NCI-H1694 treated with DMSO at 0.1 percent for 48 hours (cell line): Measurements from ENCODE around the gene LPP.

Source experiments
- DNase-seq: peaks from one replicate; lab custom pipeline; 2025; lab: John Stamatoyannopoulos, UW

Gene LPP

DNA sequence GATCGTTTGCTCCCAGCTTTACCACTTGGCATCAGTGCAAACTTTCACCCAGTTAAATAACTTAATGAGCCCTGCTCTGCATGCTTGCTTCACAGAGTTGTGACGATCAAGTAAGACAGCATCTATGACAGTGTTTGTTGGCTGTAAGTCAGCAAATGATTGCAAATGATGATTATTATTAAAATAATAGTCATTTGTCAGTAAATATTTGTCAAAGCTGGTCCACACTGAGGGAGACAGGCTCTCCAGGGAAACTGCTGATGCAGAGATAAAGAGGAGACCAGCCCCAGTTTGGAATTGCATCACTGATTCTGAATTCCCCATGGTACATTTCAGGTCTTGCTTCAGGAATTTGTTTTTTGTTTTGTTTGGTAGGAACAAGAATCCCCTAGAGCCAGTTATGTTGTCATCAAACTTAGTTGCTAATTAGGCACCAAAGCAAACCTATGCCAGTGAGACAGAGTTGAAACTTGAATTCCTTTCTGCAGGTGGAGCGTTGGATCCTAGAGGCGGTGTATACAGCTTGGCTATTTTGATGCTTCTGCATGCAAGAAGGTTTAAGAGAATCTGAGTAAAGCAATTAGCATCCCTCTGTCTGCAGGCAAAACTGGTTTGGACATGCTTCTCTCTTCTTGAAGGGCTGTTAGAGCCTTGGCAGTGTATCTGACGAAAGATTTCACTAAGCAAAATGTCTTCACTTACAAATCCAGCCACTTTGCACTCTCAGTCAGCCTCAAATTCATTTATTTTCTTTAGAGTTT is 679.2 kb downstream of the LPP start:
- DNase-seq: no peak

- DNase-seq: no peak
Measured at GRCh38 chr3:188834349-188834748, 680.4 kb downstream of the LPP start.

GRCh38 chr3:188839187-188839695 is 685.3 kb downstream of the LPP start:
- no peak for DNase-seq

DNA sequence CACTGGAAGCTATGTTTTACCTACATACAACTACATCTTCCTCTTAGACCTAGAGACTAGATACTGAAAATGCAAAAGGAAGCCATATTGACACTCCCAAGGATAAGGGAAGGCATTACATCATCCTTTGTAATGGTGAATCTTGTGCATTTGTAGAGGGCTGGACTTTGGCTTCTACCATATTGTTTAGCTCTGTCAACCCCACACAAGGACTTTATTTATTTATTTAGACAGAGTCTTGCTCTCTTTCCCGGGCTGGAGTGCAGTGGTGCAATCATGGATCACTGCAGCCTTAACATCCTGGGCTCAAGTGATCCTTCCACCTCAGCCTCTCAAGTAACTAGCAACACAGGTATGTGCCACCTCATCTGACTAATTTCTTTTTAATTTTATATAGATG is 686.3 kb downstream of the LPP start:
- no peak for DNase-seq

DNA sequence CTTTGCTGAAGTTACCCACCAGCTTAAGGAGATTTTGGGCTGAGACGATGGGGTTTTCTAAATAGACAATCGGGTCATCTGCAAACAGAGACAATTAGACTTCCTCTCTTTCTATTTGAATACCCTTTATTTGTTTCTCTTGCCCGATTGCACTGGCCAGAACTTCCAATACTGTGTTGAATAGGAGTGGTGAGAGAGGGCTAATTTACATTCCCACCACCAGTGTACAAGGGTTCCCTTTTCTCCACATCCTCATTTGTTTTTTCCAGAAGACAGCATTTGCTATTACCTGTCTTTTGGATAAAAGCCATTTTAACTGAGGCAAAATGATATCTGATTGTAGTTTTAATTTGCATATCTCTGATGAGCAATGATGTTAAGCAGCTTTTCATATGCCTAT is 687.9 kb downstream of the LPP start:
- no peak for DNase-seq

DNA sequence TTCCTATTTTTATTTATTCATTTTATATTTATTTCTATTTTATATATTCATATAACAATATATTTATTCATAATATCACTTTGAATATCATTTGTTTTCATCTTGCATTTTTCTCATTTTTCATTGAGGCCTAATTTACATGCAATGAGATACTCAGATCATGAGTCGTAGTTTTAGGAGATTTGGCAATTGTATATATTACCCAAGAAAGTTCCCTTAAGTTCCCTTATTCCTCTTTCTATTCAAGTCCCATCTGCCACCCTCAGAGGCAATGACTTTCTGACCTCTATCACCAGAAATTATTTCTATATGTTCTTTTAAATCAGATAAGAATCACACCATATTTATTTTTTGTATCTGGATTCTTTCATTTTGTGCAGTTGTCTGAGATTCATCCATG is 688.7 kb downstream of the LPP start:
- DNase-seq: no peak

DNA sequence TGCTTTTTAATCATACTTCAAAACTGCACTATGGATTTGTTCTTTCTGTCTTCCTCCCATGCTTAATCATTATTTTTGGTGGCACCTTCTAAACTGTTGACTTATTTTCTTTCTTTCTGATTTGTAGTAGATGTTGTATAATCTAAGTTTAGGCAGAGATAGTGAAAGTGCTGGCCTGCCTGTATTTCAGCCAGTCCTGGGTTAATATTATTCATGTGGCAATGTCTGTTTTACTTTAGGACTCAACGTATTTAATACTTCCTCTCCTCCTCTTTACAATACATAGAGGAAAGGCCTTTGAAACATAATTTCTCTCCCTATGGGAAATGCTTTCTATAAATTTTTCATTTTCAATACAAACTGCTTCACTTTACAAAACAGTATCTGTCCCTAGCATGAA is 690.1 kb downstream of the LPP start:
- no peak for DNase-seq

GRCh38 chr3:188845514-188845913 is 691.6 kb downstream of the LPP start:
- no peak for DNase-seq

DNA sequence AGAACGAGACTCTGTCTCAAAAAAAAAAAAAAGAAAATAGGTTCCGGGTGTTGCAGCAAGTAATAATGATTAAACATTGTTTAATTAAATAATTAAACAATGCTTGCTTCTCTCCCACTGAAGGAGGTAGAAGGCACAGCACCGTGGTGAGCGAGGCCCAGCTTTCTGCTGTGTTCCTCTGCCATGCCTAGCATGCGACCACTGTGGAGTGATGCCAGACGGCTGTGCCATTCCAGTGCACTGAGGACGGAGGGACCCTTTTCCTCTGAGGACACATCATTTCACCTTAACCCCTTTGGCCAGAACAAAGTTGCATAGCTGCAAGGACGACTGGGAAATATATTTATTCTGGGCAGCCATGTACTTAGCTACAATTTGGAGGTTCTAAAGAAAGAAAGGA is 695.0 kb downstream of the LPP start:
- no peak for DNase-seq

- DNase-seq: no peak
Measured at GRCh38 chr3:188853856-188854771, 700.2 kb downstream of the LPP start.

- DNase-seq: no peak
Measured at GRCh38 chr3:188854772-188855149, 700.8 kb downstream of the LPP start.

GRCh38 chr3:188855675-188856074 is 701.7 kb downstream of the LPP start:
- DNase-seq: no peak

DNA sequence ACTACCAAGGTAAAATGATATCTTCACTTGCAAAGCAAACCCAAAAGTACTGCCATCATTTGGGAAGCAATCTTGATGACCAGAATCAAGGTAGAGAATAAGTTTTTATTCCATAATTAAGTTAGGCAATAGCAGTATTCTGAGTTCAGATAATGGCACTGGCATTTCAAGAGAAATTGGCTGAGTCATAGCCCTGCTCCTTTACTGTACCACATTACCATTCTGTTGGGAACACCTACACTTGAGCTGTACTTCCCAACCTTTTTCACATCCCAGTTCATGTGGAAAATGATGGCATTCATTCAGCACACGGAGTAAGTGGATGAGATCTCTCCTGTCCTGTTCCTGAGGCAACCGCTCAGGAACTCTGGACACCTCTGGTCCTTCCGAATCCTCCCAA is 706.2 kb downstream of the LPP start:
- no peak for DNase-seq

DNA sequence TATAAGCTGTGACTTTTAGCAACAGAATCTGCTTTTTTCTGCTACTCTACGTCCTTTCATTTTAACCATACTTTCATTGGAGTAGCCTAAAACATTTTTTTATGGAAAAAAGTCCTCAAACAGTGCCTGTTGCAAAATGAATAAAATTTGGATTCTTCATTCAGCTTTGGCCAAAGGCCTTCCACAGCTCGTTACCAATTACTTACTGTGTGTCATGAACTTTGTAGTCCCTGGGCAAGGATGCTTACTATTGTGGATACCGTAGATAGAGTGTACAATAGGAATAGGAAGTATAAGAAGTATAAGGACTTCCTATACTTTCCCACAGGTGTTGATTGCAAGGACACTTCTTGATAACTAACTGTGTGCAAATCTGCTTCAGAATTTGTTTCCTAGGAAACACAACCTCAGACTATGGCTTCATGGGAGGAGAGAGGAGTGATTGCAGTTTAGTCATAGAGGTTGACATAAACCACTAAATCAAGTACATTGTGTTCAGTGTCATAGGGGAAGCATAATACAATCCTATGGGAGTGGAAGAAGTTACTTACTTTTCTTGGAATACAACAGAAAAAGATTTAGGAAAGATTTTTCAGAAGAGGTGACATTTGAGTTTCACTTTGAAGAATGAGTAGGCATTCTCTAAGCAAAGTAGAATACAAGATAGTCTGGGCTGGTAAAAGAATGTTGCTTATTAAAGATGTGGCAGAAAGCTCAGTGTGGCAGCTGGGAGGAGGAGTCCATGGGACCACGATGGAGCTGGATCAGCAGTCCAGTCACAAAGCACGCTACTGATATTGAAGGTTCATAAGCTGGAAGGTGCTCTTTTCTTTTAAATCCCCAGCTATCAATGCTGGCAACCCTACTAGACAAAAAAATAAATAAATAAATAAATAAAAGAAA is 708.1 kb downstream of the LPP start:
- no peak for DNase-seq

- no peak for DNase-seq
Measured at GRCh38 chr3:188863999-188864406, 710.0 kb downstream of the LPP start.

DNA sequence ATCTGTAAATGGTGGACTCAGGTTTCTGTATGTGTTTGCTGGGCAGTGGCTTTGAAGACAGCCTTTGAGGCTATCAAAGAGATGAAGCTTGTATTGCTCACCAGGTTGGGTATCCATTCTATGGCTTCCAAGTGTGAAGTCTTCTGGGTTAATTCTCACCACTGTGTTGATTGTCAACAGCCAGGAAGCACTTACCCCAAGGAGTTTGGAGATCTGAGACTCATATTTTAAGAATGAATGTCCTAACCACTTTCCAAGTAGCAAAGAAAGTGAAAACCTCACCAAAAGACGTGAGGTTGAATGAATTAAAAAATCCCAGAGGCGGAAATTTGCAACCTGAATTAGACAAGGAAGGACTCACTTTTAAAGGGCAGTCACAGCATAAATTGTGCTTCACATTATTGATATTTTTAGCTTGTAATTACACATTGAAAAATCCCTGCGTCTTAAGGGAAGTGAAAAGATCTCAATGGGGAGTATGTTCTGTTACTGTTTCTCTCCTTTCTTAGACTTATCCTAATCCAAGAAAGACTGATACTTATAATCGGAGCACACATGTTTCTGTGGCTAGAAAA is 713.8 kb downstream of the LPP start:
- no peak for DNase-seq

DNA sequence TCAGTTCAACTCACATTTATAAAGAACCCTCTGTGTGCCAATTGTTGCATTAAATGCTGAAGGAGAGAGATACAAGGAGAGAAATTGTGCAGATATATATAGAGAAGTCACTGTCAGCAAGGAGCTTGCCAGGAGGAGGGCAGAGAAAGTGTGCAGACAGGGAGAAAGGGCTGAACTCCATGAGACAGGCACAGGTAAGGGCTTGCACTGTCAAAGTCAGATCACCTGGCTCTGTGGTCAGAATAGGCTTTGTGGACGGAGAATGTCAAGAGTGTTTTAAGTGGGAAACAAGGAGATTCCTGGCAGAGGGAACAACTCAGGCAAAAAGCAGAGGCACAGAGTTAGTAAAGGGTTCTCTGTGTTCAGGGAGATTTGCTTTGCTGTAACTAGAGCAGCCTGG is 714.8 kb downstream of the LPP start:
- no peak for DNase-seq

- DNase-seq: no peak
Measured at GRCh38 chr3:188869628-188870027, 715.7 kb downstream of the LPP start.

DNA sequence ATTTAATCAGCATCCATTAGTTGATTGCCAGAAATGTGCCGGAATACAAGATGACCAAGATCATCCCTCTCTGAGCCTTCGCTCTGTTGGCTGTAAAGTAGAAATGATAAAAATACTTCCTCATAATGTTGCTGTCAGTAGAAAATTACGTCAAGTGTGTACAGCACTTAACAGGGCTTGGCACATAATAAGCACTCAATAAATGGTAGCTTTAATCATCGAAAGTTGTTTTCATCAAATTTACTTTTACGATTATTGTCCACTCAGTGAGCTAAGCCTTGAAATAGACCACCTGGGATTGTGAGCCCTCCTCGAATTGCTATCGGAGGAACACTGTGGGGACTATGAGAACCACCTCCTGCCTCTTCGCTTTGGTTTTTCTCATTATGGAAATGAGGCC is 716.5 kb downstream of the LPP start:
- DNase-seq: no peak

DNA sequence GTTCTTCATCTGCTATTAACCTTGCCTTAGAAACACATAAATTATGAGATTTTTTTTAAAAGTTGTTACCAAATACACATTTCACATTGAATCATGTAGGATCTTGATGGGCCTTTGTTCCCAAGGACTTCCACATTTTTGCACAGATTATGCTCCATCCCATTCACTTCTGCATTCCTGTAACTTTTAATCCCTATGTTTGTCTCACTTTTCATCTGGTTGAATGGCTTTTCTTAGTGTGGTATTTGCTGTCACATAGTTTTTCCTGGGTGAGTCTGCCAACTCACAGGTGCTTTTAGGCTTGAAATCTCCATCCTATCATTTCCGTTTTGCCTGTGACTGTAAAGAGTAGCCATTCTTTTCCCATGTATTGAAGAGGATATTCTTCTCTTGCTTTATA is 720.6 kb downstream of the LPP start:
- no peak for DNase-seq

- DNase-seq: no peak
Measured at GRCh38 chr3:188875413-188875812, 721.5 kb downstream of the LPP start.

- no peak for DNase-seq
Measured at GRCh38 chr3:188876370-188876769, 722.4 kb downstream of the LPP start.
